Hepatocyte (in vitro differentiated cells): Measurements from ENCODE around the gene ABCA13. TPM values are rescaled to one million over a fixed set of nuclear protein-coding genes. Genes with fewer than 3 reads are reported as not detected.
A peak's percentile ranks its signal among the peaks of the same experiment; 100 is the strongest.
"Not testable (repeated sequence)": the region's sequence is repeated elsewhere in the genome, so short reads cannot be mapped to it uniquely, and the experiment has no call there.

Experiments used
- DNase-seq: peaks from one replicate; pipeline ENCODE4 v3.0.0-alpha.2; 2016; ENCODE audit warnings: low spot score
- H2AFZ ChIP-seq: fragments of 200-600 bp; sonication (generic); 2 replicates; pipeline ENCODE4 v1.6.0; 2016; ENCODE audit warnings: antibody characterized with exemption, mild to moderate bottlenecking
- H3K27ac ChIP-seq: fragments of 200-600 bp; sonication (generic); 2 replicates; pipeline ENCODE4 v1.5.1; 2016; ENCODE audit warnings: mild to moderate bottlenecking
- H3K27me3 ChIP-seq: fragments of 200-600 bp; sonication (generic); 2 replicates; pipeline ENCODE4 v1.6.1; 2016
- H3K36me3 ChIP-seq: fragments of 200-600 bp; sonication (generic); replicated peaks from 2 replicates; pipeline ENCODE4 v1.5.1; 2016; ENCODE audit warnings: low read depth; ENCODE audit not compliant: insufficient read depth
- H3K4me1 ChIP-seq: fragments of 200-600 bp; sonication (generic); 2 replicates; pipeline ENCODE4 v1.5.1; 2016; ENCODE audit warnings: mild to moderate bottlenecking, moderate library complexity; ENCODE audit not compliant: insufficient read depth
- H3K4me2 ChIP-seq: fragments of 200-600 bp; sonication (generic); 2 replicates; pipeline ENCODE4 v1.6.0; 2016
- H3K4me3 ChIP-seq: fragments of 200-600 bp; sonication (generic); 2 replicates; pipeline ENCODE4 v1.5.1; 2016; ENCODE audit warnings: mild to moderate bottlenecking
- H3K79me2 ChIP-seq: fragments of 200-600 bp; sonication (generic); 2 replicates; pipeline ENCODE4 v1.6.0; 2017; ENCODE audit warnings: mild to moderate bottlenecking
- H3K9me2 ChIP-seq: fragments of 200-600 bp; sonication (generic); replicated peaks from 2 replicates; pipeline ENCODE4 v1.6.0; 2017; ENCODE audit warnings: mild to moderate bottlenecking; ENCODE audit not compliant: insufficient read depth
- H3K9me3 ChIP-seq: fragments of 200-600 bp; sonication (generic); 2 replicates; pipeline ENCODE4 v1.5.1; 2016; ENCODE audit warnings: low read depth, mild to moderate bottlenecking
- H4K20me1 ChIP-seq: fragments of 200-600 bp; sonication (generic); 2 replicates; pipeline ENCODE4 v1.6.0; 2016; ENCODE audit warnings: mild to moderate bottlenecking; ENCODE audit not compliant: insufficient read depth, poor library complexity, severe bottlenecking
- EZH2 ChIP-seq: fragments of 200-600 bp; sonication (generic); IDR thresholded peaks from 2 replicates; pipeline ENCODE4 v1.6.1; 2016; ENCODE audit warnings: antibody characterized with exemption, mild to moderate bottlenecking, borderline replicate concordance
- EZH2phosphoT487 ChIP-seq: fragments of 200-600 bp; sonication (generic); IDR thresholded peaks from one replicate; pipeline ENCODE4 v1.6.1; 2018; ENCODE audit warnings: antibody characterized with exemption, mild to moderate bottlenecking, low read depth, moderate library complexity; ENCODE audit not compliant: unreplicated experiment, severe bottlenecking
- WGBS: methylation state at CpG from one replicate; pipeline ENCODE4 v1.1.6; 2016; ENCODE audit warnings: low lambda C conversion rate; ENCODE audit errors: missing lambda C conversion rate; 5-methylcytosine and 5-hydroxymethylcytosine counted together
- polyA plus RNA-seq: library from polyadenylated mRNA; unstranded; fragments of >200 nt; fragmentation: Nextera tagmentation; extraction: Ambion mirVana; gene quantifications from 2 replicates; pipeline ENCODE4 v1.2.1, GENCODE V29; 2016
- total RNA-seq: library from RNA; depleted of rRNA; stranded (reverse); fragments of >200 nt; gene quantifications from 2 replicates; pipeline ENCODE4 v1.2.3, GENCODE V29; 2014
- TF ChIP-seq, protein P1 (sequence below): fragments of 200-600 bp; sonication (generic); IDR thresholded peaks from 2 replicates; pipeline ENCODE4 v1.5.1; 2016; ENCODE audit warnings: antibody characterized with exemption, mild to moderate bottlenecking; ENCODE audit not compliant: poor library complexity

Gene ABCA13
- total and polyA plus RNA-seq, 2 experiments from 2014 or later, result 0.57 to 2.0 TPM

DNA sequence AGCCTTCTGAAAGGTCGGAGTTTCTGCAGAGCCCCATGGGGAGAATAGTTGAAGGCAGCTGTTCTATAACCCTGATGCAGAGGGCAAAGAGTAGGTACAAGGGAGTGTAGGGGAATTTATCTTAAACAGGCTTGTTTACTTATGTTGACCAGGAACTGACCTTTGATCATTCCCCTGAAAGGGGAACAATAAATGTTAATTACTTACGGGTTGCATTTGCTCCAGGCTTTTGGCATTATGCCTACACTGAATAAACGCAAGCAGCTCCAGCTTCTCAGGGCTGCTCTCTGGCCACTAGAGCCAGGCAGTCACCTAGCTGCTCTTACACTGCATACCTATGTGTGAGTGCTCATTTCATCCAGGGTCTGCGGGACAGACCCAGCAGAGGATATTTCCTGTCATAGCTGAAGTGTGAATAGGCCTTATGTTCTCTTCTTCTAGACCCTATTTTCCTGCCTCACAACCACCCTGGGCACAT lies 26.9 kb upstream of the ABCA13 start:
- peak; percentile 74 for DNase-seq
- peak overlapping the region; percentile 23 for H3K4me2 ChIP-seq
- H3K9me2 ChIP-seq, result no peaks in the 10 kb centered on the region
- TF ChIP-seq EZH2phosphoT487 (no peak), EZH2 (no peak)
- TF ChIP-seq, protein P1, sequence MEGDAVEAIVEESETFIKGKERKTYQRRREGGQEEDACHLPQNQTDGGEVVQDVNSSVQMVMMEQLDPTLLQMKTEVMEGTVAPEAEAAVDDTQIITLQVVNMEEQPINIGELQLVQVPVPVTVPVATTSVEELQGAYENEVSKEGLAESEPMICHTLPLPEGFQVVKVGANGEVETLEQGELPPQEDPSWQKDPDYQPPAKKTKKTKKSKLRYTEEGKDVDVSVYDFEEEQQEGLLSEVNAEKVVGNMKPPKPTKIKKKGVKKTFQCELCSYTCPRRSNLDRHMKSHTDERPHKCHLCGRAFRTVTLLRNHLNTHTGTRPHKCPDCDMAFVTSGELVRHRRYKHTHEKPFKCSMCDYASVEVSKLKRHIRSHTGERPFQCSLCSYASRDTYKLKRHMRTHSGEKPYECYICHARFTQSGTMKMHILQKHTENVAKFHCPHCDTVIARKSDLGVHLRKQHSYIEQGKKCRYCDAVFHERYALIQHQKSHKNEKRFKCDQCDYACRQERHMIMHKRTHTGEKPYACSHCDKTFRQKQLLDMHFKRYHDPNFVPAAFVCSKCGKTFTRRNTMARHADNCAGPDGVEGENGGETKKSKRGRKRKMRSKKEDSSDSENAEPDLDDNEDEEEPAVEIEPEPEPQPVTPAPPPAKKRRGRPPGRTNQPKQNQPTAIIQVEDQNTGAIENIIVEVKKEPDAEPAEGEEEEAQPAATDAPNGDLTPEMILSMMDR, result no peak
- H3K4me3 ChIP-seq, result no peak overlapping the region
- no peaks in the 10 kb centered on the region for H3K79me2 ChIP-seq
- H3K27me3 ChIP-seq, result no peaks in the 10 kb centered on the region
- WGBS, result 43% methylated on average over 4 of the region's 4 CpGs
- H2AFZ ChIP-seq, result no peak overlapping the region
- H3K36me3 ChIP-seq, result no peaks in the 10 kb centered on the region
- H3K27ac ChIP-seq, result peak overlapping the region; percentile 73
- peaks cover 29% of the 10 kb centered on the region for H3K4me1 ChIP-seq
- no peaks in the 10 kb centered on the region for H4K20me1 ChIP-seq
- H3K9me3 ChIP-seq, result no peaks in the 10 kb centered on the region

DNA sequence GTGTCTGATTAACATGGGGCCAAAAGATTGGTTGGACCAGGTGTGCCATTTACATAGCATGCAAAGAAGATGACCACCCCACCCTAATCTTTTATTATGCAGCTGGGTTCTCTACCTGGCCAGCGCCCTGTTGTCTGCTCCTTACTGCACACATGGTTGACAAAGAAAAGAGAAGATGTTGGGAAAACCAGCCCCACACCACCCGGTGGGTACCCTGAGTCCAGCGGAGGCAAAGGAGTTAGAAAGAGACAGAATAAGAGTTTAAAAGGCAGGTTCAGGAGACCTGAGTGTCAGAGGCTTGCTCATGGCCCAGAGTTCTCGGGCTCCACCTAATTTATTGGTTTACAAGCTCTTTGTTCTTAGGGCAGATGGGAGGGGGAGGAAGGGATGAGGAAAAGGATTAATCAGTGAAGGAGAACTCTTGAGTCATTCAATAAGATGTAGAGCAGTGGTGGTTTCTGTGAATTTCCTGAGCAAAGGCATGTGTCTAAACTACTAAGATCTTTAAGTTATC lies 24.1 kb upstream of the ABCA13 start:
- Histone ChIP-seq H4K20me1 (no peaks in the 10 kb centered on the region), H3K36me3 (no peaks in the 10 kb centered on the region), H2AFZ (peak overlapping the region; percentile 15), H3K4me2 (peak overlapping the region; percentile 45), H3K27me3 (no peaks in the 10 kb centered on the region), H3K9me3 (no peaks in the 10 kb centered on the region), H3K79me2 (no peaks in the 10 kb centered on the region), H3K4me3 (no peak overlapping the region), H3K9me2 (no peaks in the 10 kb centered on the region), H3K4me1 (peaks cover 9% of the 10 kb centered on the region), H3K27ac (peak overlapping the region; percentile 90)
- DNase-seq, result peak; percentile 35
- 70% methylated on average over 4 of the region's 4 CpGs for WGBS
- TF ChIP-seq EZH2phosphoT487 (no peak), EZH2 (no peak)
- TF ChIP-seq, protein P1, result no peak

DNA sequence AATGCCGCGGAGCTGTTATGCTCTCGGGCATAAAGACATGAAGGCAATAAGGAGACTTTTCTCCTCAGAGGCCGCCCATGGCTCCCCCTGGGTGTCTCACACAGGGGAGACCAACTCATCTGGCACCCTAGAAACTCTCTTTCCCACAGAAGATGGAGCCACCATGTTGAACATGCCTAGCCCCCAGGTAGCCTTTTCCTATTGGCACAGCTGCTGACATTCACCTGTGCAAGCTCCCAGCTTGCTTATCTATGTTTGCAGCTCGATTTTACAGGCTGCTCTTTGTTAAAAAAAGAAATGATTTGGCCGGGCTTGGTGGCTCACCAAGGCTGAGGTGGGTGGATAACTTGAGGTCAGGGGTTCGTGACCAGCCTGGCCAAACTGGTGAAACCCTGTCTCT lies 23.6 kb upstream of the ABCA13 start:
- not testable (repeated sequence) for H3K4me1 ChIP-seq, H2AFZ ChIP-seq, H3K79me2 ChIP-seq, H4K20me1 ChIP-seq, H3K9me2 ChIP-seq, H3K36me3 ChIP-seq, H3K4me3 ChIP-seq, H3K27me3 ChIP-seq, H3K9me3 ChIP-seq
- Histone ChIP-seq H3K27ac (peak overlapping the region; percentile 90), H3K4me2 (peak overlapping the region; percentile 45)
- WGBS, result 54% methylated on average over 7 of the region's 7 CpGs
- DNase-seq, result peak; percentile 10

GRCh38 chr7:48148311-48148710 lies 22.9 kb upstream of the ABCA13 start:
- 91% methylated on average over 2 of the region's 2 CpGs for WGBS
- peak overlapping the region; percentile 90 for H3K27ac ChIP-seq
- no peak for TF ChIP-seq EZH2
- TF ChIP-seq, protein P1, result no peak
- no peak for TF ChIP-seq EZH2phosphoT487
- H3K4me3 ChIP-seq, result no peak overlapping the region
- no peaks in the 10 kb centered on the region for H3K9me3 ChIP-seq
- H3K27me3 ChIP-seq, result no peaks in the 10 kb centered on the region
- H3K9me2 ChIP-seq, result no peaks in the 10 kb centered on the region
- peaks cover 9% of the 10 kb centered on the region for H3K4me1 ChIP-seq
- H2AFZ ChIP-seq, result no peak overlapping the region
- no peak overlapping the region for H3K4me2 ChIP-seq
- no peaks in the 10 kb centered on the region for H4K20me1 ChIP-seq
- no peaks in the 10 kb centered on the region for H3K79me2 ChIP-seq
- no peaks in the 10 kb centered on the region for H3K36me3 ChIP-seq
- peak; percentile 22 for DNase-seq
